Measurements from ENCODE around the gene USH2A.

- TF ChIP-seq POLR2A (IDR thresholded peaks at IDR 0.05; ENCODE audit: low read depth) (no peak), CTCF (IDR thresholded peaks at IDR 0.05) (no peak), POLR2AphosphoS5 (IDR thresholded peaks at IDR 0.05) (no peak)
Observed at GRCh38 chr1:215887627-215888026, 535.6 kb downstream of the USH2A start.
